HG03457 (cell line): ENCODE measurements around the gene FANCM.
"Not testable (repeated sequence)": the region's sequence is repeated elsewhere in the genome, so short reads cannot be mapped to it uniquely, and the experiment has no call there.

Experiments used
- ATAC-seq: cut with Tn5 transposase; IDR thresholded peaks from one replicate; pipeline ENCODE4 v1.9.1; 2021; ENCODE audit warnings: moderate number of reproducible peaks; ENCODE audit not compliant: unreplicated experiment

Gene FANCM

GRCh38 chr14:45136399-45136798, 669 bp downstream of the FANCM start:
- no peak for ATAC-seq

DNA sequence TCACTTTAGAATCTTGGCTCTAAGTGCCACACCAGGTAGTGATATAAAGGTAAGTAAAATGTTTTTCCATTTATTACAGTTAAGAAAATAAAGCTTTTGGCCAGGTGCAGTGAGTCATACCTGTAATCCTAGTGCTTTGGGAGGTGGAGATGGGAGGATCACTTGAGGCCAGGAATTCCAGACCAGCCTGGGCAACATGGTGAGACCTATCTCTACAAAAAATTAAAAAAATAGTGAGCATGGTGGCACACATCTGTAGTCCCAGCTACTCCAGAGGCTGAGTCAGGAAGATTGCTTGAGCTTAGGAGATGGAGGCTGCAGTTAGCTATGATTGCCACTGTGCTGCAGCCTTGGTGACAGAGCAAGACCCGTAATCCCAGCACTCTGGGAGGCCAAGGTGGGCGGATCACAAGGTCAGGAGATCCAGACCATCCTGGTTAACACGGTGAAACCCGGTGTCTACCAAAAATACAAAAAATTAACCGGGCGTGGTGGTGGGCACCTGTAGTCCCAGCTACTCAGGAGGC, 5.0 kb downstream of the FANCM start:
- ATAC-seq = no peak

GRCh38 chr14:45142083-45142482, 6.4 kb downstream of the FANCM start:
- ATAC-seq = not testable (repeated sequence)

DNA sequence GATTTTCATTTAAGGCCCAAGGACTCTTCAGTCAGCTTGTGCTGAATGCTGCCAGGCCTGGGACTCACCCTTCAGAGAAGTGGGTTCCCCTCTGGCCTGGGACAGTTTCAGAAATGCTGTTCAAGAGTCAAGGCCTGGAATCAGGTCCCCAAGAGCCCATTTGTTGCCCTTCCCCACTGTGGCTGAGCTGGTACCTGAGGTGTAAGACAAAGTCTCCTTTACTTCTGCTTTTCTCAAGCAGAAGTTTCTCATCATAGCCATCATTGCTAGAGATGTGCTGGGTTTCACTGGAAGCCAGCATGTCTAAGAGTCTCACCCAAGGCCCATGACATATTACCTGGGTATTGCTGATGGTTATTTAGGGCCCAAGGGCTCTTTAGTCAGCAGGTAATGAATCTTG, 8.9 kb downstream of the FANCM start:
- no peak for ATAC-seq

DNA sequence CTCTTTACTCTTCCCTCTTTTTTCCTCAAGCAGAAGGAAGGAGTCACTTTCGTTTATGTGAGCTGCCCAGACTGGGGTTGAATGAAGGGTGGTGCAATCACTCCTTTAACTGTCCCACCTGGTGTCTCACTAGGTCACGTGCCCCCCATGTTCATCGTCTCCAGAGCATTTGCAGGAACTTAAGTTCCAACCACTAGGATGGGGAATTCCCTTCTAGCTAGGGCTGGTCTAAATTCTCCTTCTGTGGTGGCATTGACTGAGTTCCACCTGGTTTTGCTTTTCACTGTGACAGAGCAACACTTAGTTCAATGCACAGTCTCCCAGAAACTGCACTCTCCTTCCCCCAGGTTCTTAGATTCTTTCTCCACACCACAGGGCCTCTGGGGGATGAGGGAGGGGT, 9.5 kb downstream of the FANCM start:
- ATAC-seq = no peak

GRCh38 chr14:45149602-45150001, 13.9 kb downstream of the FANCM start:
- no peak for ATAC-seq

- ATAC-seq = no peak
Observed at GRCh38 chr14:45150386-45150890, 14.7 kb downstream of the FANCM start.

- ATAC-seq = peak; percentile 76
Observed at GRCh38 chr14:45156067-45156466, 20.3 kb downstream of the FANCM start.

- no peak for ATAC-seq
Observed at GRCh38 chr14:45169906-45170305, 34.2 kb downstream of the FANCM start.

DNA sequence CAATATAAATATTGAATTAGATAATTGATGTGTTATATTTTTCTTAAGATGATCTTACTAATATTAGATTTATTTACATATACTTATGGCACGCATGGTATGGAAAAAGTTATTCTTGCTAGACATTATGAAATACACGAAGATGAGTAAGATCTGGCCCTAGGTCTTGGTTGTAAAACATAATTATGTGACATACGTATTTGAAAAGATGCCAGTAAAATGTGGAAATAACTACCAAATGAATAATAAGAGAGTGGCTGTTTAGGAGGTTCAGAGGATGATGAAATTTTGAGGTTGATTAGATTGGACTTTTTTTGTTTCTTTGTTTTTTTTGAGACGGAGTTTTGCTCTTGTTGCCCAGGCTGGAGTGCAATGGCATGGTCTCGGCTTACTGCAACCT, 41.3 kb downstream of the FANCM start:
- ATAC-seq = no peak

DNA sequence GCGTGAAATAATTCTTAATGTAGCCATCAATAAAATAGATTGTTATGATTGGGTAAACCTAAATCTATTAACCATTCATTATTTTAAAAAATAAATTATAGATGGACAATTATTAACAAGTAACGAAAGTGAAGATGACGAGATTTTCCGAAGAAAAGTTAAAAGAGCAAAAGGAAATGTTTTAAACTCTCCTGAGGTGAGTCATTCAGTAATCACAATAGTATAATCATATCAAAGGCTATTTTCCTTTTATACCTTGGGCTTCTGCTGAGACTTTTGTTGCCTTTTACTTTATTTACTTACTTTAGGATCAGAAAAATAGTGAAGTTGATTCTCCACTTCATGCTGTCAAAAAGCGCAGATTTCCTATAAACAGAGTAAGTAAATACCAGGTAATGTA, 45.6 kb downstream of the FANCM start:
- no peak for ATAC-seq

DNA sequence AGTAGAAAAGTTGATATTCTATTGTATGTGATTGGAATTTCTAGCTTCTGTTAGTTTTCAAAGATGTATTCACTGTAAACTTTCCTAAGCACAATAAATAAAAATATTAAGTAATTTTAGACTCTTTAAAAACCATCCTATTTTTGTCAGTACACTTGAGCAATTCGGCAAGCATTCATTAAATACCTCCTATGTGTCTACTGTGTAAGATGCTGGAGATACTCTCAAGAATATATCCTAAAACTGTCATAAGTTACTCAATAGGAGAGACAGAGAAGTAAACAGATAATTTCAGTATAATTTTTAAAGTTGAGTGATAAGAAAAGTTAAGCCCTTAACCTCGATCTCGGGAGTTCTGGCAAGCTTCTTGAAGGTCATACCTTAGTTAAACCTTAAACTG, 46.1 kb downstream of the FANCM start:
- no peak for ATAC-seq

GRCh38 chr14:45185100-45185814, 49.5 kb downstream of the FANCM start:
- no peak for ATAC-seq

DNA sequence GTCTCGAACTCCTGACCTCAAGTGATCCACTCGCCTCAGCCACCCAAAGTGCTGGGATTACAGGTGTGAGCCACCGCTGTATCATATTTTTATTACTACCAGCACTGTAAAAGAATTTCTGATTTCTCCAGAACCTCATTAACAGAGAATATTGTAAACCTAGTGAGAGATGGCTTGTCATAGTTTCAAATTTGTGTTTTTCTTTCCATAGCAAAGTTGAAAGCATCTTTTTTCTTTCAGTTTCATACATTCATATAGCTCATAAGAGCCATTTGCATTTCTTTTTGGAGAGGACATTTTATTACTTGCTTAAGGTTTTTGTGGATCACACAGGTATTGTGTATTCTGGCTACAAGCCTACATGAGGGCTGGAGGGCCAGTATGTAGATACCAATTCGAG, 59.2 kb downstream of the FANCM start:
- ATAC-seq = no peak

GRCh38 chr14:45198551-45198950, 62.8 kb downstream of the FANCM start:
- ATAC-seq = no peak

DNA sequence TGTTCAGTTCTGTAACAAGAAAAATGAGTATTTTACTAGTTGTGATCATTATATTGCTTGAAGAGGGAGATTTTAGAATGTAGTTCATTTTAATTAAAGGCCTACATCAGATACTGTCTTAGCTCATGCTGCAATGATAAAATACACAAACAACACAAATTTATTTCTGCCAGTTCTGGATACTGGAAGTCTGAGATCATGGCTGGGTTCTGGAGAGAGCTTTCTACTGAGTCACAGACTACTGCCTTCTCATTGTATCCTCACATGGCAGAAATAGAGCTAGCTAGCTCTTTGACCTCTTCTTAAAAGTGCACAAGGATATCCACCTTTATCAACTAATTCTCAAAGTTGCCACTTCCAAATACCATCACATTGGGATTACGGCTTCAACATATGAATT, 63.5 kb downstream of the FANCM start:
- no peak for ATAC-seq

GRCh38 chr14:45201905-45202304, 66.2 kb downstream of the FANCM start:
- peak; percentile 77 for ATAC-seq

DNA sequence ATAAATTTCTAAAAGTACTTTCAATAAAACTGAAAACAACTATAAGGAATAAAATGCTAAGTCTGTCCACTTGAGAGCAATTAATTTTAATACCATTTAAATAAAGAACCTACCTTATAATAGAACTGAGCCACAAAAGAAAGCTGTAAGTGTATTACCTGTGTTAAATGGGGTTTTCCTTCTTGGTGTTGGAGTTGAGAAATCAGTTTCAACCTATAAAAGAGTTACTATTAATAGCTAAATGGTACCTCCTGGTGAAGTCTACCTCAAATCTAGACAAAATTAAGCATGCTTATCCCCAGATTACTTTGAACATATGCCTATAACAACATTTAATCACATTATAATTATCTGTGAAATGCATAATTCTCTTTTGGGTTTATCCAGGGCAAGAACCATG, 68.5 kb downstream of the FANCM start:
- ATAC-seq = no peak

DNA sequence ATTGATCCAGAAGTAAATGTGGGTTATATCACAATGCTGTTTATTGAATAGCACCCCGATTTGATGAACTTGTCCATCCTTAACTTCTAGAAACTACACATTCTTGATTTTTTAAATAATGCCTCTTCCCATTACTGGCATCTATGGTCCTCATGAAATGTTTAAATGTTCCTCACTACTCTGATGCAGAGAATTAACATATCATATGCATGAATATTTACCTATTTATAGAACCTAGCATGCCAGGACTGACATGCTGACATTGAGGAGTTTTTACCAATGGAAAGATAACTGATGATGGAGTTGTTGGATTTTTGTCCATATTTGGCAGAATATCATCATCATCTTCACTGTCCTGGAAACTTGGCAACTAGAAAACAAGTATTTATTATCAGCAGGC, 74.4 kb downstream of the FANCM start:
- no peak for ATAC-seq

DNA sequence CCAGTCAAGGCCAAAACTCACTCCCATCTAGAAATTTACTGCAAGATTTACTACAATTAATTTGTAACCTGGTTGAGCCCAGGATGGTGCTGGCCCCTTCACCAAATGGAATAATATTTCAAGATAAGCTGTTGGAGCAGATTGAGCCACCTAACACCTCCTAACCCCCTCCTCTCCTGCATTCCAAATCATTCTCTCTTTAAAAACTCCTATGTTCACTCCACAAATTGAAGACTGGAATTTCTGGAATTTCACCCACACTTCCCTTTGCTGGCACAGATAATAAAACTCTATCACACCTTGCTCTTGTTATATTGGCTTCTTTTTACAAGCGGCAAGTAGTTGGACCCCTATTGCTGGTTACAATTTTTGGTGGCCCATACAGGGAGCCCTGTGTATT, 75.6 kb downstream of the FANCM start:
- no peak for ATAC-seq

GRCh38 chr14:45212231-45212630, 76.5 kb downstream of the FANCM start:
- no peak for ATAC-seq

- not testable (repeated sequence) for ATAC-seq
Observed at GRCh38 chr14:45213716-45214115, 78.0 kb downstream of the FANCM start.

- not testable (repeated sequence) for ATAC-seq
Observed at GRCh38 chr14:45214341-45214740, 78.6 kb downstream of the FANCM start.
